Measurements from ENCODE around the gene PCDH8. TPM values are rescaled to one million over a fixed set of nuclear protein-coding genes. Genes with fewer than 3 reads are reported as not detected.
A peak's percentile ranks its signal among the peaks of the same experiment; 100 is the strongest.

Gene PCDH8
- polyA plus RNA-seq, 1 of the 3 experiments (the other 2 are of a cell fraction), result not detected

GRCh38 chr13:52827839-52828238 is 20.6 kb downstream of the PCDH8 start:
- Histone ChIP-seq H3K27ac (ENCODE audit: low read depth in 2 of 2, low read length in 1 of 2) (no peak overlapping the region), H3K9me2 (no peaks in the 10 kb centered on the region), H3K4me3 (ENCODE audit: low read depth in 2 of 2, low read length in 1 of 2) (no peak overlapping the region), H3K9me3 (no peaks in the 10 kb centered on the region), H4K20me1 (ENCODE audit: insufficient read depth) (no peaks in the 10 kb centered on the region), H3K4me1 (ENCODE audit: control insufficient read depth in 1 of 2, insufficient read depth in 2 of 2, low read depth in 1 of 2, low read length in 1 of 2) (peaks cover 6 to 12% of the 10 kb centered on the region in 2 experiments; a peak in 2 of 4 replicates), H3F3A (replicated peaks; ENCODE audit: insufficient read depth) (peaks cover 3% of the 10 kb centered on the region), H3K4me2 (no peak overlapping the region), H3K36me3 (replicated peaks in 1 of 2; ENCODE audit: control insufficient read depth in 1 of 2, insufficient read depth in 2 of 2, low read length in 1 of 2) (no peaks in the 10 kb centered on the region), H2AFZ (ENCODE audit: low read depth) (no peak overlapping the region), H3K9ac (no peak overlapping the region), H3K27me3 (ENCODE audit: insufficient read depth) (no peaks in the 10 kb centered on the region), H3K79me2 (ENCODE audit: insufficient read depth) (no peaks in the 10 kb centered on the region)
- ChIA-PET POLR2A (interaction anchor here (0.6 to 1.3 kb wide), 2 partner anchors 163 to 175 kb away, joined by 3 to 5 read pairs; partner anchors contain the start of gene SUGT1), CTCF (interaction anchor here (0.8 to 8.2 kb wide), 14 partner anchors 13 to 324 kb away, joined by 3 to 124 read pairs (median 4); partner anchors contain the start of genes PCDH8 and SUGT1)
- 19% methylated on average over 2 of the region's 7 CpGs for WGBS (ENCODE audit: low lambda C conversion rate)
- DNase-seq, result peak; percentile 88
- no peak for TF ChIP-seq YY1 (IDR thresholded peaks at IDR 0.05; ENCODE audit: low read depth)
- no peak for TF ChIP-seq JUND (IDR thresholded peaks at IDR 0.05)
- no peak for TF ChIP-seq SIN3A (IDR thresholded peaks at IDR 0.05; ENCODE audit: borderline replicate concordance, low read depth, low read length)
- TF ChIP-seq RCOR1 (IDR thresholded peaks at IDR 0.05; ENCODE audit: low read length), result peak; percentile 98
- peak; percentile 59 for TF ChIP-seq RAD21 (IDR thresholded peaks at IDR 0.05; ENCODE audit: low read length)
- TF ChIP-seq POLR2AphosphoS5 (IDR thresholded peaks at IDR 0.05; ENCODE audit: low read depth, low read length), result peak; percentile 42; the same call in 1 of the 2 replicates
- no peak; the same call in 1 of the 2 replicates for TF ChIP-seq SMC3 (IDR thresholded peaks at IDR 0.05; ENCODE audit: low read depth, low read length)
- TF ChIP-seq TEAD4 (IDR thresholded peaks at IDR 0.05; ENCODE audit: borderline replicate concordance, insufficient read depth), result no peak
- no peak for TF ChIP-seq FOSL2 (IDR thresholded peaks at IDR 0.05; ENCODE audit: borderline replicate concordance, low read depth)
- TF ChIP-seq GATA2 (CRISPR knock-in tag; IDR thresholded peaks at IDR 0.05), result peak; percentile 92
- TF ChIP-seq FOXJ3 (CRISPR knock-in tag; IDR thresholded peaks at IDR 0.05), result 0 out of 2 replicates have a peak, but pooled peaks have one; percentile 72
- peak; percentile 70 for TF ChIP-seq TCF12 (IDR thresholded peaks at IDR 0.05)
- no peak for TF ChIP-seq RXRA (IDR thresholded peaks at IDR 0.05; ENCODE audit: borderline replicate concordance, low read depth)
- TF ChIP-seq EP300 (IDR thresholded peaks at IDR 0.05; ENCODE audit: borderline replicate concordance in 1 of 2, low read depth in 1 of 2, low read length in 1 of 2), result peak in 1 of 2 experiments; percentile 77; a peak in 1 of 4 replicates
- no peak for TF ChIP-seq NFIC (IDR thresholded peaks at IDR 0.05; ENCODE audit: borderline replicate concordance)
- no peak for TF ChIP-seq MEF2A (IDR thresholded peaks at IDR 0.05; ENCODE audit: borderline replicate concordance, low read depth)
- no peak for TF ChIP-seq USF1 (IDR thresholded peaks at IDR 0.05; ENCODE audit: borderline replicate concordance, low read depth)
- no peak for TF ChIP-seq CTCF (IDR thresholded peaks at IDR 0.05)
- TF ChIP-seq RFX5 (IDR thresholded peaks at IDR 0.05; ENCODE audit: low read length), result no peak
- no peak for TF ChIP-seq PBX3 (IDR thresholded peaks at IDR 0.05)
- TF ChIP-seq CHD2 (IDR thresholded peaks at IDR 0.05; ENCODE audit: low read length, partially characterized antibody), result peak; percentile 86
- TF ChIP-seq NRF1 (IDR thresholded peaks at IDR 0.05; ENCODE audit: low read depth, low read length), result no peak
- TF ChIP-seq EZH2phosphoT487 (IDR thresholded peaks at IDR 0.05; ENCODE audit: borderline replicate concordance, low read depth), result no peak
- TF ChIP-seq FOXM1 (IDR thresholded peaks at IDR 0.05; ENCODE audit: low read depth), result no peak
- TF ChIP-seq TAF1 (IDR thresholded peaks at IDR 0.05; ENCODE audit: borderline replicate concordance, low read depth, low read length), result no peak
- no peak for TF ChIP-seq USF2 (IDR thresholded peaks at IDR 0.05; ENCODE audit: borderline replicate concordance, low read depth, low read length)
- TF ChIP-seq MAX (IDR thresholded peaks at IDR 0.05; ENCODE audit: low read depth), result no peak

All from SK-N-SH (cell line).